Tibial artery (tissue), 4 donors: ENCODE measurements around the gene ZNF544.

Experiments used
- DNase-seq, 2 donors: peaks; one replicate each; pipeline ENCODE4 v3.0.0-alpha.2; 2019
- H3K27ac ChIP-seq, 2 donors: fragments of 200-600 bp; sonication (generic) in 1 of 2; 1 replicate in 1 of 2; 2 replicates in 1 of 2; pipeline ENCODE4 v1.5.1; 2018 to 2019; ENCODE audit warnings: mild to moderate bottlenecking in 1 of 2
- H3K27me3 ChIP-seq, 2 donors: fragments of 200-600 bp; sonication (generic) in 1 of 2; one replicate each; pipeline versions ENCODE4 v1.5.1 to v1.6.0; 2016 to 2019
- H3K36me3 ChIP-seq, 3 donors: fragments of 200-600 bp; sonication (generic) in 2 of 3; one replicate each; pipeline ENCODE4 v1.5.1; 2016 to 2019; ENCODE audit warnings: mild to moderate bottlenecking in 2 of 3
- H3K4me1 ChIP-seq, 4 donors: fragments of 200-600 bp; sonication (generic) in 2 of 4; 1 replicate in 3 of 4; 2 replicates in 1 of 4; pipeline ENCODE4 v1.5.1; 2016 to 2019
- H3K4me3 ChIP-seq, 2 donors: fragments of 200-600 bp; sonication (generic) in 1 of 2; 1 replicate in 1 of 2; 2 replicates in 1 of 2; pipeline ENCODE4 v1.5.1; 2018 to 2019; ENCODE audit warnings: mild to moderate bottlenecking in 2 of 2
- H3K9me3 ChIP-seq, 3 donors: fragments of 200-600 bp; sonication (generic) in 1 of 3; one replicate each; pipeline ENCODE4 v1.5.1; 2016 to 2019
- intact Hi-C: fragments of 100-400 bp; cut with DNase I; formaldehyde crosslinking; loops from one replicate; pipeline ENCODE4 v1.15.0; 2023; ENCODE audit warnings: low total_unique reads
- TF ChIP-seq, protein P1 (sequence below), 2 experiments: fragments of 200-600 bp in 1 of 2; fragments of 450-650 bp in 1 of 2; IDR thresholded peaks; one replicate each; pipeline ENCODE4 v1.5.1; 2017 to 2019; ENCODE audit warnings: antibody characterized with exemption in 2 of 2, mild to moderate bottlenecking in 1 of 2, moderate library complexity in 1 of 2

ZNF544 gene

DNA sequence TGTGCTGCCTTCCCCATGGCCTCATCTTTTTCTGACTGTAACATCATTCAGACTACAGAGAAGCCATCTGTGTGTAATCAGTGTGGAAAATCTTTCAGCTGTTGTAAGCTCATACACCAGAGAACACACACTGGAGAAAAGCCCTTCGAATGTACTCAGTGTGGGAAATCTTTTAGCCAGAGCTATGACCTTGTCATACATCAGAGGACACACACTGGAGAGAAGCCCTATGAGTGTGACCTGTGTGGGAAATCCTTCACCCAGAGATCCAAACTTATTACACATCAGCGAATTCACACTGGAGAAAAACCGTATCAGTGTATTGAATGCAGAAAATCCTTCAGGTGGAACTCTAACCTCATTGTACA is 32.9 kb downstream of the ZNF544 start:
- Histone ChIP-seq H3K27me3 (no peaks in the 10 kb centered on the region), H3K4me1 (no peaks in the 10 kb centered on the region), H3K27ac (no peak overlapping the region), H3K36me3 (peaks cover 98 to 99% (median 99%) of the 10 kb centered on the region in 3 donors), H3K9me3 (peaks cover 64 to 100% (median 100%) of the 10 kb centered on the region in 3 donors), H3K4me3 (no peak overlapping the region)
- TF ChIP-seq, protein P1, sequence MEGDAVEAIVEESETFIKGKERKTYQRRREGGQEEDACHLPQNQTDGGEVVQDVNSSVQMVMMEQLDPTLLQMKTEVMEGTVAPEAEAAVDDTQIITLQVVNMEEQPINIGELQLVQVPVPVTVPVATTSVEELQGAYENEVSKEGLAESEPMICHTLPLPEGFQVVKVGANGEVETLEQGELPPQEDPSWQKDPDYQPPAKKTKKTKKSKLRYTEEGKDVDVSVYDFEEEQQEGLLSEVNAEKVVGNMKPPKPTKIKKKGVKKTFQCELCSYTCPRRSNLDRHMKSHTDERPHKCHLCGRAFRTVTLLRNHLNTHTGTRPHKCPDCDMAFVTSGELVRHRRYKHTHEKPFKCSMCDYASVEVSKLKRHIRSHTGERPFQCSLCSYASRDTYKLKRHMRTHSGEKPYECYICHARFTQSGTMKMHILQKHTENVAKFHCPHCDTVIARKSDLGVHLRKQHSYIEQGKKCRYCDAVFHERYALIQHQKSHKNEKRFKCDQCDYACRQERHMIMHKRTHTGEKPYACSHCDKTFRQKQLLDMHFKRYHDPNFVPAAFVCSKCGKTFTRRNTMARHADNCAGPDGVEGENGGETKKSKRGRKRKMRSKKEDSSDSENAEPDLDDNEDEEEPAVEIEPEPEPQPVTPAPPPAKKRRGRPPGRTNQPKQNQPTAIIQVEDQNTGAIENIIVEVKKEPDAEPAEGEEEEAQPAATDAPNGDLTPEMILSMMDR (IDR thresholded peaks at IDR 0.05): no peak
- no peak for DNase-seq
- intact Hi-C loops: no loop called here

DNA sequence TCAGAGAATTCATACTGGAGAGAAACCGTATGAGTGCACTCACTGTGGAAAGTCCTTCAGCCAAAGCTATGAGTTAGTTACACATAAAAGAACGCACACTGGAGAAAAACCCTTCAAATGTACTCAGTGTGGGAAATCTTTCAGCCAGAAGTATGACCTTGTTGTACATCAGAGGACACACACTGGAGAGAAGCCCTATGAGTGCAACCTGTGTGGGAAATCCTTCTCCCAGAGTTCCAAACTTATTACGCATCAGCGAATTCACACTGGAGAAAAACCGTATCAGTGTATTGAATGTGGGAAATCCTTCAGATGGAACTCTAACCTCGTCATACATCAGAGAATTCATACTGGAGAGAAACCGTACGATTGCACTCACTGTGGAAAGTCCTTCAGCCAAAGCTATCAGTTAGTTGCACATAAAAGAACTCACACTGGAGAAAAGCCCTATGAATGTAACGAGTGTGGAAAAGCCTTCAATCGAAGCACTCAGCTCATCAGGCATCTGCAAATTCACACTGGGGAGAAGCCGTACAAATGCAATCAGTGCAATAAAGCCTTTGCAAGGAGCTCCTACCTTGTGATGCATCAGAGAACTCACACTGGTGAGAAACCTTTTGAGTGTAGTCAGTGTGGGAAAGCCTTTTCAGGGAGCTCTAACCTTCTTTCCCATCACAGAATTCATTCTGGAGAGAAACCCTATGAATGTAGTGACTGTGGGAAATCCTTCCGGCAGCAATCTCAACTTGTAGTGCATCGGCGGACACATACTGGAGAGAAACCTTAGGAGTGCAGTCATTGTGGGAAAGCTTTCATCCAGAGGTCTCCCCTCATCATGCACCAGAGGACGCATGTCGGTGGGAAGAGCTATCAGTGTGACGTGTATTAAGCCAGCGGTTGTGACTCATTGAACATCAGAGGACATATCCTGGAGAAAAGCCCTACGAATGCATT is 33.5 kb downstream of the ZNF544 start:
- no peak overlapping the region for H3K27ac ChIP-seq
- H3K36me3 ChIP-seq: peaks cover 98 to 99% (median 99%) of the 10 kb centered on the region in 3 donors
- DNase-seq: no peak
- H3K9me3 ChIP-seq: peaks cover 59 to 100% (median 100%) of the 10 kb centered on the region in 3 donors
- H3K27me3 ChIP-seq: no peaks in the 10 kb centered on the region
- intact Hi-C loops: no loop called here
- H3K4me3 ChIP-seq: no peak overlapping the region
- no peaks in the 10 kb centered on the region for H3K4me1 ChIP-seq
- TF ChIP-seq, protein P1 (IDR thresholded peaks at IDR 0.05): no peak

DNA sequence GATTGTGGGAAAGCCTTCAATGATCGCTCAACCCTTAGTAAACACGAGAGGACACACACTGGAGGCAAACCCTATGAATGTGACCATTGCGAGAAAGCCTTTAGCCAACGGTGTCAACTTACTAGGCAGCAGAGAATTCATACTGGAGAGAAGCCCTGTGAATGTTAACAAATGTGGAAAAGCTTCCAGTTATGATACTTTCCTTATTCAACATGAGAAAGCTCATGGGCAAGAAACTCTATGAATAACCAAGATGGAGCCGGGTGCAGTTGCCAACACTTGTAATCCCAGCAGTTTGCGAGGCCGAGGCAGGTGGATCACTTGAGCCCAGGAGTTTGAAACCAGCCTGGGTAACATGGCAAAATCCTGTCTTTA is 34.2 kb downstream of the ZNF544 start:
- H3K27ac ChIP-seq: no peak overlapping the region
- H3K27me3 ChIP-seq: no peaks in the 10 kb centered on the region
- H3K36me3 ChIP-seq: peaks cover 98 to 99% (median 99%) of the 10 kb centered on the region in 3 donors
- TF ChIP-seq, protein P1 (IDR thresholded peaks at IDR 0.05): no peak
- no peaks in the 10 kb centered on the region for H3K4me1 ChIP-seq
- DNase-seq: no peak
- H3K4me3 ChIP-seq: no peak overlapping the region
- H3K9me3 ChIP-seq: peaks cover 58 to 100% (median 100%) of the 10 kb centered on the region in 3 donors
- intact Hi-C loops: no loop called here

DNA sequence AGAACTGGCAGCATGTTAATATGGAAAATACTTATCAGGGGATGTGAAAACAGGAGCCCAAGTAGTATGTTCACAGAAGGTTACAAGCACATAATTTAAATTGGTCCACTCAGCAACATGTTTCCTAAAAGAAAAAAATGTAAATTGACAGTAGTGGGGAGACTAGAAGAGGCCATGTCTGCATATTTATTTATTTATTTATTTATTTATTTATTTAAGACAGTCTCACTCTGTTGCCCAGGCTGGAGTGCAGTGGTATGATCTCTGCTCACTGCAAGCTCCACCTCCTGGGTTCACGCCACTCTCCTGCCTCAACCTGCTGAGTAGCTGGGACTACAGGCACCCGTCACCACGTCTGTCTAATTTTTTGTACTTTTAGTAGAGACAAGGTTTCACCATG is 36.4 kb downstream of the ZNF544 start:
- H3K36me3 ChIP-seq: peaks cover 90 to 95% (median 95%) of the 10 kb centered on the region in 3 donors
- intact Hi-C loops: no loop called here
- no peak for DNase-seq
- no peak overlapping the region for H3K27ac ChIP-seq
- TF ChIP-seq, protein P1 (IDR thresholded peaks at IDR 0.05): no peak
- H3K4me1 ChIP-seq: no peaks in the 10 kb centered on the region
- no peaks in the 10 kb centered on the region for H3K27me3 ChIP-seq
- no peak overlapping the region for H3K4me3 ChIP-seq
- peaks cover 53 to 100% (median 100%) of the 10 kb centered on the region in 3 donors for H3K9me3 ChIP-seq

DNA sequence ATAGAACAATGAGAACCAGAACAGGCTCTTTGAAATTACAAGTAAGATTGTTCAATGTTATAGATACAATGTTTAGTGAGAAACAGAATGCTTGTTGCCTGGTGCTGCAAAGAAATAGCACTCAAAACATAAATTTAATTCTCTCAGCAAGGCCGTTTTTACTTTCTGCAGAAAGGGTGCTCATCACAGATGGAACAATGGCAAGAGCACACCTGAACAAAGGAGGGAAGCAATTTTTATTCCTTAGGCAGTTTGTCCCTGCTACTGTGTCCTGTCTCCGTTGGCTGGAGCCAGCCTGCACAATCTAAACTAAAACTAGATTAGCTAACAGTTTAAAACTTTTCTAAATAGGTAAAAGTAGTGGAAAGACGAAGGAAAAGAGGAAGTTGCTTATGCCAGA is 39.6 kb downstream of the ZNF544 start:
- peaks cover 34 to 100% (median 99%) of the 10 kb centered on the region in 3 donors for H3K9me3 ChIP-seq
- H3K27me3 ChIP-seq: no peaks in the 10 kb centered on the region
- no peaks in the 10 kb centered on the region for H3K4me1 ChIP-seq
- H3K27ac ChIP-seq: no peak overlapping the region
- H3K36me3 ChIP-seq: peaks cover 90 to 95% (median 94%) of the 10 kb centered on the region in 3 donors
- DNase-seq: no peak
- TF ChIP-seq, protein P1 (IDR thresholded peaks at IDR 0.05): no peak
- H3K4me3 ChIP-seq: no peak overlapping the region
- intact Hi-C loops: no loop called here
